GM12874 (cell line): ENCODE data around the gene UBE2O.
A peak's percentile ranks its signal among the peaks of the same experiment; 100 is the strongest.

Experiments
- TF ChIP-seq, protein P1 (sequence below): IDR thresholded peaks from 2 replicates; pipeline ENCODE4 v1.5.1; 2011; ENCODE audit warnings: low read depth, mild to moderate bottlenecking, control low read depth, low read length, moderate library complexity; ENCODE audit not compliant: insufficient read depth

Gene UBE2O

DNA sequence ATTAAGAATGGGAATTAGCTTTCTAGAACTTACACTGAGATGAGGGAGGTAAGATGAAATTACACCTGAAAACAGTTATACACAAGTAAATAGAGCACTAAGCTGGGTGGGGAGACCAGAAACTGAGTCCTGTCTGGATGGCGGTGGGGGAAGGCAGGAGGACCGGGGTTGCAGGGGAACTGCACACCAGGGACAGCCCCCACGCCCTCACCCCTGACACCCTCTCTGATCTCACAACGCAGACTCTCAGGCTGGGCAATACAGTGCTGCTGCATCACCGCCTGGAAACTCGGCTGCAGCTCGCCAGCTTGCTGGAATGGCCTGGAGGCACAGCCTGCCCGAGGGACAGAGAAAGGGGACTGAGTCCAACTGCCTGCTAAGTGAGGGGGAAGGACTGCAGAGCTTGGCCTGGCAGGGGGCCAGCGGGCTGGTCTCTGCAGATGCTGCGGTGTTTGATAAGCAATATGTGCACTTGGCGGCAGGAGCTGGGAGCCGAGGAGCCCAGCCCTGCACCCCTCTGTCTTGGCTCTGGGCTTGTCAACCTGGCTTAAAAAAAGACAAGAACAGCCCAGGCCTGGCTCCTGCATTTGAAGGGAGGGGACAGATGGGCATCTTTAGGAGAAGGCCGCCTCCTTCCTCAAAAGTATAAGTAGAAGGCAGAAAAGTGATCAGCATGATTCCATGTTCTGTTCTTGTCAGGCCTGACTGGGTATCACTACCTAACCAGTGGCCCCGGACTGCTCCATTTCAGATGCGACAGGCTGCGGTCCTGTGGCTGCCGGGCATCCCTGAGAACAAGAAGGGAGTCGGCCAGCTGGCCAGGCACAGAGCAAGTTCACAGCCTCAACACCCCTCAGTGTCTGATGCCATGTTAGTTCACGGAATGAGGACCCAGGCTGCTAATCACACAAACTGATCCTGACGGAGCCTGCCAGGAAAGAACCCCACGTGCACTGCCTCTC lies 38.3 kb downstream of the UBE2O start:
- TF ChIP-seq, protein P1, sequence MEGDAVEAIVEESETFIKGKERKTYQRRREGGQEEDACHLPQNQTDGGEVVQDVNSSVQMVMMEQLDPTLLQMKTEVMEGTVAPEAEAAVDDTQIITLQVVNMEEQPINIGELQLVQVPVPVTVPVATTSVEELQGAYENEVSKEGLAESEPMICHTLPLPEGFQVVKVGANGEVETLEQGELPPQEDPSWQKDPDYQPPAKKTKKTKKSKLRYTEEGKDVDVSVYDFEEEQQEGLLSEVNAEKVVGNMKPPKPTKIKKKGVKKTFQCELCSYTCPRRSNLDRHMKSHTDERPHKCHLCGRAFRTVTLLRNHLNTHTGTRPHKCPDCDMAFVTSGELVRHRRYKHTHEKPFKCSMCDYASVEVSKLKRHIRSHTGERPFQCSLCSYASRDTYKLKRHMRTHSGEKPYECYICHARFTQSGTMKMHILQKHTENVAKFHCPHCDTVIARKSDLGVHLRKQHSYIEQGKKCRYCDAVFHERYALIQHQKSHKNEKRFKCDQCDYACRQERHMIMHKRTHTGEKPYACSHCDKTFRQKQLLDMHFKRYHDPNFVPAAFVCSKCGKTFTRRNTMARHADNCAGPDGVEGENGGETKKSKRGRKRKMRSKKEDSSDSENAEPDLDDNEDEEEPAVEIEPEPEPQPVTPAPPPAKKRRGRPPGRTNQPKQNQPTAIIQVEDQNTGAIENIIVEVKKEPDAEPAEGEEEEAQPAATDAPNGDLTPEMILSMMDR, result no peak

DNA sequence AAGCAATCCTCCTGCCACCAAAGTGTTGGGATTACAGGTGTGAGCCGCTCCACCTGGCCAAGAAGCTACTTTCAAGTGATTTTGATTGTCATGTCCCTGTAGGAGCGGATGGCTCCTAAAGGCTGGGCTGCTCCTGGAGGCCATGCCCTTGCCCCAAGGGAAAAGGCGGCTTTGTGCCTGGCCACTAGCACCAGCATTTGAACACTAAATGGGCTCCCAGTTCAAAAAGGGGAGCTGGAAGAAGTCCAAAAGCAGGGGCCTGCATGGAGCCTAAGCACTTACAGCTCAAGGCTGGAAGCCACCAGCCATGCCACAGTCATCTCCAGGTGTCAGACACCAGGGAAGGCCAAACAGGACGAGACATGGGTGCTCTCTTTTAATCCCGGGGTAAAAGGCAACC lies 41.7 kb downstream of the UBE2O start:
- TF ChIP-seq, protein P1, result no peak

DNA sequence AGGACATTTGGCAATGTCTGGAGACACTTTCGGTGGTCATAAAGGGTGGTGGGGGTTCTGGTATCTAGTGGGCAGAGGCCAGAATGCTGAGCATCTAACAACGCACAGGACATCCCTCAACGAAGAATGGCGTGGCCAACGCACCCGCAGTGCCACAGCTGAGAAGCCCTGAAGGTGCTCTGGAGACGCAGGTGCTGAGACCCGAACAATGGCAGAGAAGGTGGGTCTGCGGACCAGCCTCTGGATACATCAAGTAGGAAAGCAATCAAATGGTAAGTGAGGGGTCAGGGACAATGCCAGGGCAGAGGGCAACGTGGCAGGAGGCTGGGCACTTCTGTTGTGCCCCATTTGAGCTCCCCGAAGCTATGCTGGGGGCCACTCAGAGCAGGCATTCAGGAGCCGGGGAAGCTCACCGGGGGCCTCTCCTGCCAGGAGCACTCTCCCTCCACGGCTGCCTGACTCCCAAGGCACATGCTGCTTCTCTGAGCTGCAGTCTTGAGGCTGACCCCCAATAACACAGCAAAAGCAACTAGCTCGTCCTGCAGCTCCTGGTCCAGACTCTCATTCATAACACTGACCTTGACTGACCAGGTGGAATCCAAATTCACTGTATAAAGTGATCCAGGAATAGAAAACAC lies 42.5 kb downstream of the UBE2O start:
- TF ChIP-seq, protein P1, result no peak

DNA sequence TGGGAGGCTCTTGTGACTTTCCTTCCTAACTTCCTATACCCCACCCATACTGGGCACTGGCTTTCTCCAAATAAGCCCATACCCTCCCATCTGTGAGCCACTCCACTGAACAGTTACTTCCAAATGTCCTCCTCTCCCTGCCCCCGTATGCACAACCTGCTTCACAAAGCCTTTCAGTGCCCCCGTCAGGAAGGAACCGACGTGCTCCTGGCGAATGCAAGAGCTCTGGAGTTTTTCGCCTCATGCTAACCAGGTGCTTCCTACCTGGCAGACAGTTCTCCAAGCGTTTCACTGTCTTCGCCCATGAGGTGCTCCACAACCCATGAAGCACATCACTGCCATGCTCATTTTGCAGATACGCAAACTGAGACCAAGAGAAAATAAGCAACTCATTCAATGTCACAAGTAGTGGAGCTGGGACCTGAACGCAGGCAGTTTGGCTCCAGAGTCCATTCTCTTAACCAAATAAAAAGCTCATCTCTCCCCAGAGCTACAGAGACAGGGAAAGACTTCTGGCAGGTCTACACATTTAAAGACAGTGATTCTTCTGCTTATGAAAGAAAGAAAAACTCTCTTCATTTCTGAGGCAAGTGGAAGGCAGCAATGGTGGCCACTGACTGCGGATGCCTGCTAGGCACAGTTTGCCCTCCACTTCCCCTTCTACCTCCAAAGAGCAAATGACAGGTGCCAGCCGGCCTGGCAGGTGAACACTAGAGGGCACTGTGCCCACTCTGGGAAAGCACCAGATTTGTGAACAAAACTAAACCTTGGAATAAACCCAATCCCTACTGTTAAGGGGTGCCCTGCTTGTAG lies 44.7 kb downstream of the UBE2O start:
- TF ChIP-seq, protein P1, result peak; percentile 86

DNA sequence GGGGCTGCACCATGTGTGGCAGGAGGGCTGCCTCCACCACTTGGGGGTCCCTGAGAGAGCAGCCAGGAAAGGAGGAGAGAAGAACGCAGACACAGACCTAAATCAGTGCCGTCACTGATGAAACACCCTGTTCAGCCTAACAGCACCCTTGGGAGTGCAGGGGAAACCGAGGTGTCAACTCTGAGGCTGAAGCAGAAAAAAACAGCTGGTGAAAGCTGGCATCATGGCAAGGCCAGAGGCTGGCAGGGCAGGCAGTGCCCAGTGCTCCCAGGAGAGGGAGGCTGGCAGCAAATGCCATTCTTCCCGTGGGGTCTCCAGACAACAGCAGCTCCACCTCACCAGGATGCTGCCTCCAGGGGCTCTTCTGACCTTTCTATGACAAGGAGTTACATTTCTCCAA lies 45.4 kb downstream of the UBE2O start:
- TF ChIP-seq, protein P1, result no peak

DNA sequence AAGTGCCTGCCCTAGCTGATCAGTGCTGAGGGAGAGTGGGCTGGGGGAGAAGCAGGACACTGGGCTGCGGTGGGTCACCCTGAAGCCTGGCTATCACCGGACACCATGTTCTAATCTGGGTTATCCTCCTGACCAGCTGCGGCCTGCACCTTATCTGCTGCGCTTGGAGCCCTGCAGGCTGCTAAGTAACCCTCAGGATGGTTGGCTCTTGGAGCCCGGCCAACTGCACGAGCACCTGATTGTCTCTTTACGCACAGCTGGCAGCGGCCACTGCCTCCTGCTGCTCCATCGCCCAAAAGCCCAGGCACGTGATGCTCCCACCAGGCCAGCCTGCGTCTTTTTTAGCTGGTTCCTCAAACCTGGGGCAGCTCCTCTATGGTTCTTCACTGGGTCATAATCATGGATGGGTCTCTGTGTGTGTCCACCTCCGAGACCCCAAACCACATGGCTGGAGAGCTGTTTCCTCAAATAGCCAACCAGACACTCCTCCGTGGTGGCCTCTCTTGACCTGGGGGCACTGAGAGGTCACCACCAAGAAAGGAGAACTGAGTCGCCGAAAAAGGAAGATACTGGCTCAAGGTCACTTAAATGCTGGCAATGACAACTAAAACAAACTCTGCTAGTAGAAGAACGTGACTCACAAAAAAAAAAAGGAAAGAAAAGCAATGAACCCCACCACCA lies 46.8 kb downstream of the UBE2O start:
- TF ChIP-seq, protein P1, result no peak
